GM19324 (cell line): ENCODE data around the gene FAM9B.
"Not testable (repeated sequence)": the region's sequence is repeated elsewhere in the genome, so short reads cannot be mapped to it uniquely, and the experiment has no call there.

Experiments
- ATAC-seq: cut with Tn5 transposase; IDR thresholded peaks from one replicate; pipeline ENCODE4 v1.9.1; 2021; ENCODE audit warnings: mild to moderate bottlenecking, moderate library complexity; ENCODE audit not compliant: unreplicated experiment, low FRiP score

Gene FAM9B

DNA sequence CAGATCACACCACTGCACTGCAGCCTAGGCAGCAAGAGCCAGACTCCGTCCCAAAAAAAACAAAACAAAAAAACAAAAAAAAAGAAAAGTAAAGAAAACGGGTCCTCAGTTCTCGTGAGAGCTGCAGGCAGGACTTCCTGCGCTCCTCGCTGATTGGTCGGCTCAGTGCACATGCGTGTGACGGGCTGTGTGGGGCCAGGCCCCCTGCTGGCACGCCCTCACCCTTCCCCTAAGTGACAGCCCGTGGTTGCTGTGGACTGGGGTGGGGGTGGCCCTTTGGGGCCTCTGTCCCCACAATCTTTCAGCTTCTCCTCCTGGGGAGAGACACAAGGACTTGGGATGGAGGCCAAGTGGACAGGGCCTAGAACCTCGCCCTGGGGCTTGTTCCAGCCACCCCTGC is at the start of gene FAM9B:
FAM9B (minus strand) TSS at position 139 of the 400 bp plus-strand sequence. CDS start 1,141 bp downstream, outside the sequence.
- ATAC-seq, result no peak

DNA sequence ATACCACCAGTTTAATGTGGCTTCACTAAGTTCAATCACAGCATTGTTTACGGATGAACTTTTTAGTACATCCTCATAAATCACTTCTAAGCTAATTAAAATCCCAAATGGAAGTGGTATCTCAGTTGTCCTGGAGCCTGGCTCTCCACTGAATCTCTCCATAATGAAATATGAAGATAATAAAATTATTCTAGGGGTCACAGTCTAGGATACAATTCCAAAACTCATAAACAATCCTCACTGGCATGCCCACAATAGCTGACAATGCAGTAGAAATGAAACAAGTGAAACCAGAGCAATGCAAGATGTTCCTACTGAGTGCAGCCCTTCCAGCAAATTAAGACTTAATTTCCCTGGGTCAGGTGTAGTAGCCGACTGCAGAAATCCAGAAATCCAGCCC is 47.3 kb upstream of the FAM9B start:
- no peak for ATAC-seq

DNA sequence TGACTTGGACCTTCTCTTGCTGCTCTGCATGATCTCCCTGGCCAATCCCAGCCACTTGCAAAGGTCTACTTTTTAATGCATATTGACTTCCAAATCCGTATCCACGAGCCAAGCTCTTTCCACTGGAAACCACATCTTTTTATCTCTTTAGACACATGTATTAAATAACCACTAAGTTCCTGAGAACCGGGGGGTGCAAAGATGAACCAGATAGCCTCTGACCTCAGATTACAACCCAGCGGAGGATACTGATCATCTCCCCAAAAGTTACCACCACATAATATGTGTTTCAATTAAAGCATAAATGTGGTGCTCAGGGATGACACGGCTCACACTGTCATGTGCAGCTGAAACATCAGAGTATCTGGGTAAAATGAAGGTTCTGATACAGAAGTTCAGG is 40.4 kb upstream of the FAM9B start:
- no peak for ATAC-seq

DNA sequence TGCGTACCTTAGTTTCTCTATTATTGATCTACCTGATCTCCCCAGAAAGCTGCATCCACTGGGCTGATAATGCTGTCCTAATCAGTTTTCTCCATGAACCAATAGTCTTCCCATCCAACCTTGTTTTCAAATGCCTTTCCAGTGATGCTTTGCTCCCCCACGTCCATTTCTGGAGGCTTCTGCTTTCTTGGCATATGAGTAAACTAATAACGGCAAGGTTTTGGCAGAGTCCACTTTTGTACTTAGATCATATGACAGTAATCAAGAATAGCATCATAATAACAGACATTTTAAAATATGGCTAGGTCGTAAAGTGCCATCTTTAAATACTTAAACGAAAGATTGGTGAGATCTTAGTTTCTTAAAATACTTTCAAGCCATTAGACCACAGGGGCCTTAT is 38.4 kb upstream of the FAM9B start:
- no peak for ATAC-seq

DNA sequence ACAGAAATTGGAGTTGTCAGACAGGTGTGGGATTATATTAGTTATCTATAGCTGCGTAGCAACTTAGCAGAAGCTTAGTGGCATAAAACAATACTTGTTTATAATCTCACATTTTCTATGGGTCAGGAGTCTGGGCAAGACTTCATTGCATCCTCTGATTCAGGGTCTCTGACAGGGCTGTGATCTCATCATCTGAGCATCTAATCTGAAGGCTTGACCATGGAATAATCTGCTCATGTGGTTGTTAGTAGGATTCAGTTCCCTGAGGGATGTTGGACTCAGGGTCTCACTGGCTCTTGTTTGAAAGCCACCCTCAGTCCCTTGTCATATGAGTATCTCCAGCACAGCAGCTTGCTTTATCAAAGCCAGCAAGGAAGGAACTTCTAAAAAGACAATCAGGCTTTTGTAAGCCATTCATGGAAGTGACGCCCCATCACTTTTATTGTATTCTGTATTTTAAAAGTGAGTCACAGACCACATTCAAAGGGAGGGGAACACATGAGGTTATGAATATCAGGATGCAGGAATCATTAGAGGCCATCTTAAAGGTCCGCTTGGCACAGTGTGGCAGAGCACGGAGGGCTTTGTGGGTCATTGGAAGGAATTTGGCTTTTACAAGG is 37.2 kb upstream of the FAM9B start:
- ATAC-seq, result no peak

DNA sequence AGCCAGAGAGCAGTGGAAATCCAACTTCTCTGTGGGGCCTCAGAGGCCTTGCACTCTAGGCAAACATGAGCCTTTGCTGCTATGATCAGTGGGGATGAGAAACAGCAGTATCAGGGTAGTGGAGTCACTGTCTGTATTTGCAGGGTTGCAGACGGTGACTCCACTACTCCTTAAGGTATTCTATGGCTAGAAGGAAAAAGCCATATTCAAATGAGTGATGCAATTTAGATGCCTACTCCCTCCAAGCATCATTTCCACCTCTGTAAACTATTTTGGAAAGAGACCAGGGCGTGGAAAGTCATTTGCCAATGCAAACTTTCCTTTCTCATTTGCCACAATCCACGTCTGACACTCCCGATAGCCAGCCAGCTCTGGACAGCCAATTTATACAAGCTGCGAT is 35.6 kb upstream of the FAM9B start:
- ATAC-seq, result no peak

DNA sequence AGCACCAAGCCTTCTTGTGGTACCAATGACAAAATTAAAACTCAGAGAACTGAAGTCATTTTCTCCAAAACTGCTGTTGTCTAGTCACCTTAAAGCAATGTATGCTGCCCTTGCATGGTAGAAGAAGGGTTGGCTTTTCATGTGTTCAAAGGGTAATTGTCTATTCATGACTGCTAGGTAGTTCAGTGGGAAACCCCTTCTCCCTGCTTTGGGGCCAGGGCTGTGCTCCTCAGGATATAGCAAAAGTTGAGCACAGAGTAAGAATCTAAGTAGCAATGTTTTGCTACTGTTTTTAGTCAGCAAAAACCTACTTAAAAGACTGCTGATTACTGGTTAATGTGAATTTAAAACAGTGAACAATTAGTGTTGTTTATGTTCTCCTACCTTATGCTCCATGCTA is 30.8 kb upstream of the FAM9B start:
- no peak for ATAC-seq

DNA sequence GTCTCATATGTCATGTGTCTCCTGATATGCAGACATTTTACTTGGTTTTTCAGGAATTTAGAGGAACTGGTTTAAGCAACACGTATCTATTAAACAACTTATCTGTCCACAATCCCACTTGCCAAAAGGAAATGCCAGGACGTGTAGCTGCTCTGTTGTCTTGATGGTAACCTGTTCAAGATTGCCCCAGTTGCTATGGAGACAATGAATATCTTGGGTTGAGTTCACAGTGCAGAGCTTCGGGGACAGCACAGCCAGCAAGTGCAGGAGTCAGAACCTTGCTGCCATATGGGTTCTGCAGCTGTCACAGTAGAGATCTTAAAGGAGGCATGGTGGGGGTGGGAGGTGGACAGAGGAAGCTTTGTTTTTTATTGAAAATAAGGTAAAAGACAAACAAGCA is 28.7 kb upstream of the FAM9B start:
- no peak for ATAC-seq

DNA sequence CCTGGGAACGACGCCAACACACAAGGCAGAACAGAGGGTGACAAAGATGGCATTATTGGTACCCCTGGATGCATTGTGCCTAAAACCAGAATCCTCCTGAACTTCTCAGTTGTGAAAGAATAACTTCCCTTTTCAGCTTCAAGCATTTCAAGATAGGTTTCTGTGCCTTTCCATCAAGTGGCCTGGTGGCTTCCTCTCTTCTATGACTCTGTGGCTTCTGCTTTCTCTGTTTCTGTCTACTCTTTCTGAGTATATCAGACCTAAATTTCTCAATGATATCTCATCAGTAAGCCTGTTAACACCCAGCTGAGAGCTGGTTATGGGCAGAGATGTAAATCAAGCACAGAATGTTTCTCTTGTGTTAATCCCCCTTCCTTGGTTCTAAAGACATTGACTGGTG is 21.4 kb upstream of the FAM9B start:
- ATAC-seq, result no peak

DNA sequence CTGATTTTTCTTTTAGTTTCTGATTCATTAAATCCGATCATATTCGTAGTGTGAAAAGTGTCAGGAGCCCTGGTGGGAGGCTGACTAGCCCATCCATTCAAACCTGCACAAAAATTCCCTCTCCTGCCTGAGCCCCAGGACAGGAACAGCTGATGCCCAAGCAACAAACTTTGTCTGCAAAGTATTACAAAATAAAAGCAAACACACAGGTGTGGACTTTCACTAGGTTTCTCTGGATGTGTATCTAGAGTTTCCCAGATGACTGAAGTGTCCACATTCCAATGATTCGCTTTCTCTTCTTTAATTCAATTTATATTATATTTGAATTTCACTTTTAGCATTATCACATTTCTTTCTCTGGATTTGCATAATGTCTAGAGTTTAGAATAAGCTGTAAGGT is 18.2 kb upstream of the FAM9B start:
- ATAC-seq, result no peak

DNA sequence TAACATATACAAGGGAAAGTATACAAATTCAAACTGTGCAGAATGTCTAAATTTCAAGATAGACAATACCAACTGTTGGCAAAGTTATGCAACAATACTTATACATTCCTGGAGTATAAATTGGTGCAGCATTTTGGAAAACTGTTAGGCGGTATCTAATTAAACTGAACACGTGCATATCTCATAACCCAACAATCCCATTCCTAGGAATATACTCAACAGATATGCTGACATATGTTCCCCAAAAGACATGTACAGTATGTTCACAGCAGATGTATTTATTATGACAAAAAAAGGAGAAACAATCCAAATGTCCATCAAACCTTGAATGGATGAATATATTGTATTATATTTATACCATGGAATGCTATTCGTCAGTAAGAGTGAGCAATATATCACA is 16.4 kb upstream of the FAM9B start:
- no peak for ATAC-seq

DNA sequence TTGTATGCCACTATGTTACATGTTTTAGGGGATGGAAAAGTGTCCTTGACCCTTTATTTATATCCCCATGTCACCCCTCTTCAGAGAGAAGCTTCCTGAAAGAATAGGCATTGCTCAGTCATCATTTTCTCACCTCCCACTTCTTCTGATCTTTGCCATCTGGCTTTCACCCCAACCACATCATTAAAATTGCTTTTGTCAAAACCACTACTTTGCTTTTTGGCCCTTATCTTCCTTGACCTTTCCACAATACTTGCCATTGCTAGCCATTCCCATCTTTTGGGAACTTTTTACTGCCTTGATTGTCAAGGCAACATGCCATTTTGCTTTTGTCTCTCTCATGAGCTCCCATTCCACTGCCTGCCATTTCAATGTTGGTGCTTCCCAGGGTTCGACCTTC is 14.9 kb upstream of the FAM9B start:
- ATAC-seq, result no peak

DNA sequence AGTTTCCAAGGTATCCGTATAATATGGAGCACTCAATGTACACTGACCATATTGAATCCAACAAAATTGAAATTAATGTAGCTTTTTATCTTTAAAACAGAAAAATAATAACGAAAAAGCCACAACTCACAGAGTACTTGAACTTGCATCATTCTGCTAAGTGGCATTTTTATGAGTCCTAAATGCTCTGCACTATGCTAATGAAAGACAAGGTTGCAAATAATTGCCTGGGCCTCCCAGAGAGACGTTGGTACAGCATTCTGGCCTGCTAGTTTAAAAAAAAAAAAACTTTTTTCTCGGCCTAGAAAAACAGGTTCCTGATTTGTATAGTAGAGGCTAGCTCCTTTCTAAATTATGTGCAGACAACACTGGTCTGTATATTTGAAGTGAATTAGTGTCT is 4.3 kb upstream of the FAM9B start:
- no peak for ATAC-seq

DNA sequence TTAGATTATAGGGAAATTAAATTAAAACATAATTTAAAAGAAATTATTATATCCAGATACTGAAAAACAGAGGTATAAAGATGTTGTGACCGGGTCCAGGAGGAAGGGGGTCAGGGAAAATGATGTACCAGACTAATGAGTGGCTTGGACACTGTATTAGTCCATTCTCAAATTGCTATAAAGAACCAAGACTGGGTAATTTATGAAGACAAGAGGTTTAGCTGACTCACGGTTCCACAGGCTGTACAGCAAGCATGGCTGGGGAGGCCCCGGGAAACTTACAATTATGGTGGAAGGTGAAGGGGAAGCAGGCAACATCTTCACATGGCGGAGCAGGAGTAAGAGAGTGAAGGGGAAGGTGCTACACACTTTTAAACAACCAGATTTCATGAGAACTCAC is 3.4 kb upstream of the FAM9B start:
- no peak for ATAC-seq

DNA sequence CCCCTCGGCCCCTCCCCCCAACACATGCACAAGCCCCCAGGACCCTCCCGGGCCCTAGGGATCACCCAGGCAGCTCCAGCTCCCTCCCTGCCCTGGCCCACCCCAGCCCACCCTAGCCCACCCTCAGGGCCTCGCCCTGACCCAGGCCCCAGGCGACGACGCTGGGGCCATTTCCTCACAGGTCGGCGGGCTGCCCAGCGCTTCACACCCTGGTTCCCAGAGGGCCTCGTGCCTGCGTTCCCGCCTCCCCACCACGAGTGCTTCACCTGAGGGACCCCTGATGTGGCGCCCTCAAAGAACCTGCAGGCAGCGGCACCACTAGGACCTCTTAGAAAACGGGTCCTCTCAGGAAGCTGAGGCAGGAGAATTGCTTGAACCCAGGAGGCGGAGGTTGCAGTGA is 341 bp downstream of the FAM9B start:
- ATAC-seq, result no peak

DNA sequence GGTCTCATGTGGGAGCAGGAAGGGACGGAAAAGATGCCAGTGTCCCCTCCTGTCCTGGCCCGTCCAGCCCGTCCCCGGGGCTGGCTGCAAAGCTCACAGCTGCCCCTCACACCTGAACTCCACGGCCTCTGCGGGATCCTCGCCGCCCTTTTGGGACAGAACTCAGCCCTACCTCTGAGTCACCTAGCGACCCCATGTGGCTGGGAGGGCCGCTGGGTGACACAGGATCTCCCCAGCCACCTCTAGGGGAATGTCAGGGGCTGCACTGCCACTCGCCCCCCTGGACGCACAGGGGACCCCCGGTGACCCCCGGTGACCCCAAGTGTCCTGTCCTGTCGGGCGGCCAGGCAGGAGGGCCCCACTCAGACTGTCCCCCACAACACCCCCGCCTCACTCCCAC is 748 bp downstream of the FAM9B start:
- ATAC-seq, result no peak

DNA sequence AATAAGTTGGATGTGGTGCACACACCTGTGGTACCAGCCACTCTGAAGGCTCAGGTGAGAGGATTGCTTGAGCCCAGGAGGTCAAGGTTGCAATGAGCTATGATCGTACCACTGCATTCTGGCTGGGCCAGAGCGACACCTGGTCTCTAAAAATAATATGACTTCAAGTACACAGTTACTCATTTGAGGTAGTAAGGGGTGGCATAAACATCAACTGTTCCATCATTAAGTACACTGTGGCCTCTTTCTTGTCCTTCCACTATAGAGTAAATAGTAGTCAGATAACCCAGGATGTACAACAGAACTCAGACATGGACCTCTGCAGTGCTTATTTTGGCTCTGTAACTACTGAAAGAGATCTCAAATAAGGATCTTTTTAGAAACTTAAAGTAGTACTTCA is 10.6 kb downstream of the FAM9B start:
- no peak for ATAC-seq

DNA sequence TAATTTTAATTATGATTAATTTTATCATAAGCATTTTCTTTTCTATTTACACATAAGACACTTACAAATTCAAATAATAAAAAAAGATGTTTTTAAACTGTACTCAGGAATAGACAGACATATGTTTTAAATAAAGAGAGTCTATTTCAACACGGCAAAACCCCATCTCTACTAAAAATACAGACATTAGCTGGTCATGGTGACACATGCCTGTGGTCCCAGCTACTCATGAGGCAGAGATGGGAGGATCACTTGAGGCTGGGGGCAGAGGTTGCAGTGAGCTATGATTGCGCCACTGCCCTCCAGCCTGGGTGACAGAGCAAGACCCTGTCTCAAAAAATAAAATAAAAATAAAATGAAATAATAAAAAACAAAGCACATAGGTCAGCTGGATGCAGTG is 14.8 kb downstream of the FAM9B start:
- ATAC-seq, result no peak

DNA sequence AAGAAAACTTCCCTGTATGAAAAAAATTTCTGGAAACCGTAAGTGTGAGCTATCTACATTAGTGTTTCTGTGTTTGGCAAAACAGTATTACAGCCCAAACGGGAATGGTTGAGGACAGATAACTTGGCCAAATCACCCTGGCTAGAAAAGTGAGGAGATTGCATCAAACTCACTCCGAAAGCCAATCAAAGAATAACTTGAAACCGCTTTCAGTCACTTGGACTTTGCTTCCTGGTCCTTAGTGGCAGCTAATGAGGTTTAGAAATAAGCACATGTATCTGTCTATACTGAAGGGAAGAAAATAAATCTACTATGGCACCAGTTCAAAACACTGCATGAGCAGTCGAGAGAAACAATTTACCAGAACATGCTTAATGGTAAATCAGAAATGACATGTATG is 15.6 kb downstream of the FAM9B start:
- not testable (repeated sequence) for ATAC-seq

DNA sequence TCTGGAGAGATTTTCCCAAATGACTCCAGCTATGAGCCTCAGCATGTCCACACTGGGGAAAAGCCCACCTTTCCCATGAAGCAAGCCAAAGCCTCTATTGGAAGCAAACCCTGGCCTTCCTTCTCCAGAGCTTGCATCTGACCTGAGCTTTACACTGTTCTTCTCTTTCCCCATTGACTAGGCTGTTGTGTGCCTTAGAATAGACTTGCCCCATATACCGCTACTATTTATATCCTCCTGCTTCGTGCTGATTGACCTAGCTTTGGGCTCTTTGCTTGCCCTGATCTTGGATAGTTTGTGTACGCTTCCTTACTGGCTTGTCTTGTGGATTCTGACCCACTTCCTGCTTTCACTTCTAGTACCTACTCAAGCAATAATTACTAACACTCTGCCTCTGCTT is 30.9 kb downstream of the FAM9B start:
- no peak for ATAC-seq

DNA sequence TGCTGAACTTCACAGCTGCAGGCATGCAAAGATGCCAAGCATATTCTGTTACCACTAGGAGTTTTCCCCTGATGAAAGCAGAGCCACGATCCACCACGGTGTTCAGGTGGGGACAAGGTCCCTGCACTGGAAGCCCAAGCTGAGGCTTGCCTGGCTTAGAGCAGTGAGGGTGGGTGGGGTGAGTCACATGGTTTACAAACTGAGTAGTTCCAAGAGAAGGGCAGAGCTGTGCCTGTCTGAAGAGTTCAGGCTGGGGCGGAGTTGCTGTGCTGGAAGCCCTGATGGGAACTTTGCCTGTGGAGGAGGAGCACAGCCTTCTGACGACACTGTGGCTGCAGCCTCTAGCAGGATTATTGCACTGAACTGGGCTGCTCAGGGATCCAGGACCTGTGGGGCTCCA is 45.5 kb downstream of the FAM9B start:
- no peak for ATAC-seq

DNA sequence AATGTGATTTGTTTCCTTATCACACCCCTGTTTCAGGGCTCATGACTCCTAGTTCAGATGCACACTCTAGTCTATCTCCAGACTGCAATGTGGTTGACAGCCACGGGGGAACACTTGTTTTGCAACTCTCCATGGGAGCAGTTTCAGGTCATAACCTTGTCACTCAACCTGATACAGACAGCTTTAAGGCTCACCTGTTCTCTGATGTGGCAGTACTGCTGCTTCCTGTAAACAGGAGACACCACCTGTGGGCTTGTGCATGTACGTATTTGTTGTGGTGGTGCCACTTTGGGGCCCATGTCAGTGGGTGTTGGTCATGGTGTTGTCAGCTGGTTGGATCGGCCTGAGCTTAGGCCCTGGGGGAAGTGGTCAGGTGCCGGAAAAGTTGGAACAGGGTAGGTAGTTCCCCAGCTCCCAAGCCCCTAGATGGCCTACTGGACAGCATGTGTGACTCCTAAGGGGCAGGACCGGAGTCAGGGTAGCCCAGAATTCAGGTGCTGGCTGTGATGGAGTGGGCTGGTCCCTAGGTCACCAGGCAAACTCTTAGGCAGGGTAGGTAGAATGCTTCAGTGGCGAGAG is 46.2 kb downstream of the FAM9B start:
- ATAC-seq, result no peak

DNA sequence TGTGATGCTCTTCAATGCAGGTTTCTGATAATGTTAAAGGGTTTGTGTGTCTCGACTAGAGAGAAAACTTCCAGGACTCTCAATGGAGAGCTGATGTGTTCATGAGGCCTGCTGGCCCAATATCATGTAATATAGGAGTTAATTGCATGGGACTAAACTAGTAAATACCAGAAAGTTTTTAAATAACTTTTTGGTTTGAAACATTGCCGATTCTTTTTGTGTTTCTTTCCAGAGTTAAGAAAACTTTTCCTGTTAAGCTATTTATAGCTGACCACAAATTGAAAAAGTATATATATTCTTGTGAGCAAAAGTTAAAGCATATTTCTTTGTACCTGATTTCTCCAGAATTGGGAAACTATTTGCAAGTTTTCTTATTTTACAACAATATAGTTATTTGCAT is 49.7 kb downstream of the FAM9B start:
- ATAC-seq, result no peak
